HepG2 (cell line): ENCODE results near the gene TUBB2B. TPM values are rescaled to one million over a fixed set of nuclear protein-coding genes. Genes with fewer than 3 reads are reported as not detected.

Source experiments
- ARID2 ChIP-seq: sonication (generic); formaldehyde crosslinking; IDR thresholded peaks from 2 replicates; pipeline ENCODE4 v1.8.1; 2022; ENCODE audit warnings: mild to moderate bottlenecking, missing genetic modification reagents, borderline replicate concordance
- ETV6 ChIP-seq: sonication (generic); formaldehyde crosslinking; conservative IDR thresholded peaks from 2 replicates; pipeline ENCODE4 v1.4.0; 2020; ENCODE audit warnings: missing genetic modification reagents
- FOSL1 ChIP-seq: sonication (generic); formaldehyde crosslinking; IDR thresholded peaks from 2 replicates; pipeline ENCODE4 v1.9.0; 2021; ENCODE audit warnings: missing genetic modification reagents, borderline replicate concordance
- FOXA3 ChIP-seq: IDR thresholded peaks from 2 replicates; pipeline ENCODE4 v1.6.1; 2016; ENCODE audit warnings: missing genetic modification reagents, missing compliant biosample characterization
- HBP1 ChIP-seq: IDR thresholded peaks from 2 replicates; pipeline ENCODE4 v1.6.1; 2016; ENCODE audit warnings: low read depth, control low read depth
- KDM6A ChIP-seq: IDR thresholded peaks from 2 replicates; pipeline ENCODE4 v1.6.1; 2016; ENCODE audit warnings: low read depth
- MIXL1 ChIP-seq: IDR thresholded peaks from 2 replicates; pipeline ENCODE4 v1.6.1; 2016
- NR2F6 ChIP-seq, 2 experiments: IDR thresholded peaks; 2 replicates each; pipeline ENCODE4 v1.6.1; 2016; ENCODE audit warnings: antibody characterized with exemption in 1 of 2, mild to moderate bottlenecking in 1 of 2
- POLR2AphosphoS2 ChIP-seq: IDR thresholded peaks from 2 replicates; pipeline ENCODE4 v1.6.1; 2011; ENCODE audit warnings: low read depth, low read length, improper control_type of control experiment
- SALL1 ChIP-seq: sonication (generic); formaldehyde crosslinking; IDR thresholded peaks from 2 replicates; pipeline ENCODE4 v1.8.0; 2022; ENCODE audit warnings: mild to moderate bottlenecking, missing genetic modification reagents
- SNAPC5 ChIP-seq: sonication (generic); formaldehyde crosslinking; IDR thresholded peaks from 2 replicates; pipeline ENCODE4 v1.8.1; 2023; ENCODE audit warnings: mild to moderate bottlenecking, missing genetic modification reagents, borderline replicate concordance
- SP5 ChIP-seq: IDR thresholded peaks from 2 replicates; pipeline ENCODE4 v1.6.1; 2016; ENCODE audit warnings: low read depth, borderline replicate concordance
- SRF ChIP-seq: IDR thresholded peaks from 2 replicates; pipeline ENCODE4 v1.6.1; 2011; ENCODE audit warnings: mild to moderate bottlenecking, low read depth, low read length, moderate library complexity
- TCF7L2 ChIP-seq: IDR thresholded peaks from 2 replicates; pipeline ENCODE4 v1.6.1; 2011; ENCODE audit warnings: mild to moderate bottlenecking, low read depth, low read length, moderate library complexity
- TSC22D2 ChIP-seq: sonication (generic); formaldehyde crosslinking; IDR thresholded peaks from 2 replicates; pipeline ENCODE4 v1.5.1; 2020; ENCODE audit warnings: missing genetic modification reagents, mild to moderate bottlenecking, borderline replicate concordance
- ZNF24 ChIP-seq: fragments of 450-650 bp; IDR thresholded peaks from 2 replicates; pipeline ENCODE4 v1.6.1; 2017; ENCODE audit warnings: antibody characterized with exemption, mild to moderate bottlenecking
- ZNF329 ChIP-seq: sonication (generic); formaldehyde crosslinking; IDR thresholded peaks from 2 replicates; pipeline ENCODE4 v1.9.0; 2021; ENCODE audit warnings: low read depth, mild to moderate bottlenecking, missing genetic modification reagents
- ZNF362 ChIP-seq: sonication (generic); formaldehyde crosslinking; IDR thresholded peaks from 2 replicates; pipeline ENCODE4 v1.4.0; 2020; ENCODE audit warnings: missing genetic modification reagents, mild to moderate bottlenecking, borderline replicate concordance
- ZNF770 ChIP-seq: sonication (generic); formaldehyde crosslinking; IDR thresholded peaks from 2 replicates; pipeline ENCODE4 v1.5.0; 2020; ENCODE audit warnings: mild to moderate bottlenecking, missing genetic modification reagents
- ZSCAN20 ChIP-seq: sonication (generic); formaldehyde crosslinking; IDR thresholded peaks from 2 replicates; pipeline ENCODE4 v1.4.0; 2020; ENCODE audit warnings: missing genetic modification reagents, mild to moderate bottlenecking, borderline replicate concordance
- polyA plus RNA-seq, 8 experiments: library from polyadenylated mRNA; depleted of rRNA in 3 of 8; stranded (reverse) in 7 of 8; unstranded in 1 of 8; fragments of >200 nt; fragmentation: Illumina TruSeq in 4 of 8; extraction: Trizol in 4 of 8; gene quantifications; 2 replicates each; pipeline versions ENCODE4 v1.2.1 to v1.2.3, GENCODE V29; 2011 to 2016; ENCODE audit warnings: low read depth in 4 of 8, missing spikeins in 1 of 8, mixed read lengths in 1 of 8; ENCODE audit not compliant: insufficient read depth in 1 of 8
- total RNA-seq, 5 experiments: library from RNA; depleted of rRNA; stranded (reverse); fragments of >200 nt; fragmentation: Illumina TruSeq; extraction: Trizol; gene quantifications; 2 replicates each; pipeline ENCODE4 v1.2.3, GENCODE V29; 2016; ENCODE audit warnings: low read depth in 1 of 5
- TF ChIP-seq, protein P1 (sequence below): sonication (generic); formaldehyde crosslinking; IDR thresholded peaks from 2 replicates; pipeline ENCODE4 v1.4.0; 2020; ENCODE audit warnings: missing genetic modification reagents, borderline replicate concordance

TUBB2B gene
- total and polyA plus RNA-seq, 2 of the 13 experiments (the other 11 are each of a cell fraction or from before 2014, with no cell fraction given), result 10.3 to 23.6 TPM

- peak; percentile 76; the same call in 1 of the 2 replicates for TF ChIP-seq HBP1 (CRISPR knock-in tag)
- peak; percentile 91 for TF ChIP-seq SALL1 (CRISPR knock-in tag)
- TF ChIP-seq SP5, result peak; percentile 95
- peak; percentile 90 for TF ChIP-seq ETV6
- TF ChIP-seq ZNF24, result no peak
- no peak for TF ChIP-seq KDM6A (CRISPR knock-in tag)
- TF ChIP-seq, protein P1, sequence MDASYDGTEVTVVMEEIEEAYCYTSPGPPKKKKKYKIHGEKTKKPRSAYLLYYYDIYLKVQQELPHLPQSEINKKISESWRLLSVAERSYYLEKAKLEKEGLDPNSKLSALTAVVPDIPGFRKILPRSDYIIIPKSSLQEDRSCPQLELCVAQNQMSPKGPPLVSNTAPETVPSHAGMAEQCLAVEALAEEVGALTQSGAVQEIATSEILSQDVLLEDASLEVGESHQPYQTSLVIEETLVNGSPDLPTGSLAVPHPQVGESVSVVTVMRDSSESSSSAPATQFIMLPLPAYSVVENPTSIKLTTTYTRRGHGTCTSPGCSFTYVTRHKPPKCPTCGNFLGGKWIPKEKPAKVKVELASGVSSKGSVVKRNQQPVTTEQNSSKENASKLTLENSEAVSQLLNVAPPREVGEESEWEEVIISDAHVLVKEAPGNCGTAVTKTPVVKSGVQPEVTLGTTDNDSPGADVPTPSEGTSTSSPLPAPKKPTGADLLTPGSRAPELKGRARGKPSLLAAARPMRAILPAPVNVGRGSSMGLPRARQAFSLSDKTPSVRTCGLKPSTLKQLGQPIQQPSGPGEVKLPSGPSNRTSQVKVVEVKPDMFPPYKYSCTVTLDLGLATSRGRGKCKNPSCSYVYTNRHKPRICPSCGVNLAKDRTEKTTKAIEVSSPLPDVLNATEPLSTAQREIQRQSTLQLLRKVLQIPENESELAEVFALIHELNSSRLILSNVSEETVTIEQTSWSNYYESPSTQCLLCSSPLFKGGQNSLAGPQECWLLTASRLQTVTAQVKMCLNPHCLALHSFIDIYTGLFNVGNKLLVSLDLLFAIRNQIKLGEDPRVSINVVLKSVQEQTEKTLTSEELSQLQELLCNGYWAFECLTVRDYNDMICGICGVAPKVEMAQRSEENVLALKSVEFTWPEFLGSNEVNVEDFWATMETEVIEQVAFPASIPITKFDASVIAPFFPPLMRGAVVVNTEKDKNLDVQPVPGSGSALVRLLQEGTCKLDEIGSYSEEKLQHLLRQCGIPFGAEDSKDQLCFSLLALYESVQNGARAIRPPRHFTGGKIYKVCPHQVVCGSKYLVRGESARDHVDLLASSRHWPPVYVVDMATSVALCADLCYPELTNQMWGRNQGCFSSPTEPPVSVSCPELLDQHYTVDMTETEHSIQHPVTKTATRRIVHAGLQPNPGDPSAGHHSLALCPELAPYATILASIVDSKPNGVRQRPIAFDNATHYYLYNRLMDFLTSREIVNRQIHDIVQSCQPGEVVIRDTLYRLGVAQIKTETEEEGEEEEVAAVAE (CRISPR knock-in tag), result peak; percentile 31; the same call in 1 of the 2 replicates
- peak; percentile 95 for TF ChIP-seq ZSCAN20
- TF ChIP-seq ZNF770 (CRISPR knock-in tag), result peak; percentile 69
- no peak for TF ChIP-seq TCF7L2
- no peak for TF ChIP-seq NR2F6 (IDR thresholded peaks at IDR 0.05)
- peak; percentile 55; the same call in 1 of the 2 replicates for TF ChIP-seq NR2F6 (CRISPR knock-in tag; IDR thresholded peaks at IDR 0.05)
- TF ChIP-seq ZNF362 (CRISPR knock-in tag), result peak; percentile 47; the same call in 1 of the 2 replicates
- TF ChIP-seq ZNF329 (CRISPR knock-in tag), result peak; percentile 63; the same call in 1 of the 2 replicates
- peak; percentile 70; the same call in 1 of the 2 replicates for TF ChIP-seq TSC22D2
- TF ChIP-seq ARID2, result peak; percentile 91
- TF ChIP-seq FOSL1 (CRISPR knock-in tag), result no peak; the same call in 1 of the 2 replicates
- peak; percentile 65 for TF ChIP-seq FOXA3 (CRISPR knock-in tag)
- TF ChIP-seq SRF, result peak; percentile 94
- TF ChIP-seq MIXL1 (CRISPR knock-in tag), result 0 out of 2 replicates have a peak, but pooled peaks have one; percentile 82
- TF ChIP-seq POLR2AphosphoS2, result no peak
- no peak for TF ChIP-seq SNAPC5 (CRISPR knock-in tag)
These were observed 31.5 kb upstream of the TUBB2B start, which contains the start of gene PSMG4 (continued) for GRCh38 chr6:3258720-3259490.
